ENCODE results near the gene CER1. TPM values are rescaled to one million over a fixed set of nuclear protein-coding genes. Genes with fewer than 3 reads are reported as not detected.

CER1 gene
- total RNA-seq, 1 experiment from 2014 or later: not detected

DNA sequence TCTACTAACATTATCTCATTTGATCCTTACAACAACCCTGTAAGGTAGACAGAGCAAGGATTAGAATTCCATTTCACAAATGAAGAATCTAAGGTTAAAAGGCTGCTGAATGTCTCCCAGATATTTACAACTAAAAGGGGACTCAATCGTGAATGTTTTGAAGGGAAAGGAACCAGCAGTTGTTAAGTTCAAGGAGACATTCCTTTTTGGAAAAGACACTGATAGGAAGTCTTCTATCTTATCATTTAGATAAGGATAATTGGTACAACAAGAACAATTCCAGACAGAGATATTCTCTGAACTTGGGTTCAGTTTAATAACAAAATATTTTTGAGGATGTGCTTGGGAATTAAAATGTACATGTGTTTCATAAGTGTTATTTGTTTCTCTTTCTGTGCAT is 37.5 kb upstream of the CER1 start:
- intact Hi-C loops (cut with micrococcal nuclease): no loop called here
- Histone ChIP-seq H3K27ac (ENCODE audit: low read depth, low read length) (no peak overlapping the region), H4K20me1 (ENCODE audit: insufficient read depth) (no peaks in the 10 kb centered on the region), H3K9me3 (ENCODE audit: control insufficient read depth in 1 of 2, insufficient read depth in 1 of 2, low read depth in 1 of 2, low read length in 2 of 2) (no peaks in the 10 kb centered on the region), H3K79me2 (ENCODE audit: insufficient read depth, low read length) (no peaks in the 10 kb centered on the region), H3K4me1 (ENCODE audit: control insufficient read depth in 1 of 2, insufficient read depth in 2 of 2, low read length in 2 of 2) (no peaks in the 10 kb centered on the region), H2AFZ (ENCODE audit: low read depth, low read length, poor library complexity, severe bottlenecking) (no peak overlapping the region), H3K4me3 (replicated peaks in 1 of 2; ENCODE audit: low read depth in 1 of 2, low read length in 2 of 2) (no peak overlapping the region), H3K9ac (ENCODE audit: low read length) (no peak overlapping the region), H3K4me2 (ENCODE audit: low read length) (no peak overlapping the region), H3K36me3 (ENCODE audit: control insufficient read depth in 1 of 2, insufficient read depth in 2 of 2, low read length in 2 of 2) (no peaks in the 10 kb centered on the region), H3K27me3 (ENCODE audit: insufficient read depth, low read length) (peaks cover 53% of the 10 kb centered on the region), H3K9me2 (ENCODE audit: insufficient read depth) (no peaks in the 10 kb centered on the region)
- DNase-seq (ENCODE audit: low read depth, low spot score) (no peak), ATAC-seq (no peak)
- ChIA-PET CTCF (no interaction called here), POLR2A (no interaction called here), RAD21 (ENCODE audit: low non-redundant PET in 1 of 2, low total read pairs in 2 of 2, uncharacterized antibody in 2 of 2, unreplicated experiment in 2 of 2) (no interaction called here)
- BruUV-seq (replicated peaks): no TSS peak
- TF ChIP-seq SRF (IDR thresholded peaks at IDR 0.05; ENCODE audit: low read depth) (no peak), CBX3 (IDR thresholded peaks at IDR 0.05; ENCODE audit: low read depth) (no peak), POLR2A (IDR thresholded peaks at IDR 0.05; ENCODE audit: borderline replicate concordance, extremely low read depth, insufficient read depth, insufficient read length) (no peak), ELF1 (IDR thresholded peaks at IDR 0.05; ENCODE audit: borderline replicate concordance, low read depth) (no peak), FOSL1 (IDR thresholded peaks at IDR 0.05; ENCODE audit: low read depth) (no peak), CEBPB (IDR thresholded peaks at IDR 0.05; ENCODE audit: low read depth) (no peak)

DNA sequence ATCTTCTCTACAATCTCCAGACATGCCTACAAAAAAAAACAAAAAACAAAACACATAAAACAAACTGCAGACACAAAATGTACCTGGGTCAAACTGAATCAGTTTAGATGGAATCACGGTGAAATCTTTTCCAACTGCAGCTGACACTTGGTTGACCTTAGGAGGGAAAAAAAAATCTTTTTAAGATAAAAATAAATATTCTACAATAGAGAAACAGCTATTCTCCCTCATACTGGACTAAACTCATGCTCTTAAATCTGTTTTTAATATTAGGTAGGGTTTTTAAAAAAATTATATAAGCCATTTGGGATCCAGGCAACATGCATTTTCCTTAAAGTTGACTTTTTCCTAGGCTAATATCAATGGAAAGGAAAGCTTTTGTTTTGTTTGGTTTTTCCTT is 33.8 kb upstream of the CER1 start:
- Histone ChIP-seq H3K27ac (ENCODE audit: low read depth, low read length) (no peak overlapping the region), H3K4me1 (ENCODE audit: control insufficient read depth in 1 of 2, insufficient read depth in 2 of 2, low read length in 2 of 2) (no peaks in the 10 kb centered on the region), H3K9ac (ENCODE audit: low read length) (no peak overlapping the region), H3K36me3 (ENCODE audit: control insufficient read depth in 1 of 2, insufficient read depth in 2 of 2, low read length in 2 of 2) (no peaks in the 10 kb centered on the region), H3K27me3 (ENCODE audit: insufficient read depth, low read length) (peaks cover 52% of the 10 kb centered on the region), H3K9me3 (ENCODE audit: control insufficient read depth in 1 of 2, insufficient read depth in 1 of 2, low read depth in 1 of 2, low read length in 2 of 2) (no peaks in the 10 kb centered on the region), H3K79me2 (ENCODE audit: insufficient read depth, low read length) (no peaks in the 10 kb centered on the region), H2AFZ (ENCODE audit: low read depth, low read length, poor library complexity, severe bottlenecking) (no peak overlapping the region), H3K4me2 (ENCODE audit: low read length) (no peak overlapping the region), H4K20me1 (ENCODE audit: insufficient read depth) (no peaks in the 10 kb centered on the region), H3K4me3 (replicated peaks in 1 of 2; ENCODE audit: low read depth in 1 of 2, low read length in 2 of 2) (no peak overlapping the region), H3K9me2 (ENCODE audit: insufficient read depth) (no peaks in the 10 kb centered on the region)
- ChIA-PET RAD21 (ENCODE audit: low non-redundant PET in 1 of 2, low total read pairs in 2 of 2, uncharacterized antibody in 2 of 2, unreplicated experiment in 2 of 2) (no interaction called here), POLR2A (no interaction called here), CTCF (no interaction called here)
- intact Hi-C loops (cut with micrococcal nuclease): no loop called here
- no peak for DNase-seq (ENCODE audit: low read depth, low spot score)
- no TSS peak for BruUV-seq (replicated peaks)
- ATAC-seq: no peak
- TF ChIP-seq RAD21 (IDR thresholded peaks at IDR 0.05; ENCODE audit: low read depth) (no peak), EGR1 (IDR thresholded peaks at IDR 0.05; ENCODE audit: low read depth) (no peak), JUND (IDR thresholded peaks at IDR 0.05) (no peak)

Measured in HCT116 (cell line).